A549 (cell line): ENCODE measurements around the gene GRIK4. TPM values are rescaled to one million over a fixed set of nuclear protein-coding genes. Genes with fewer than 3 reads are reported as not detected.

ENCODE experiments used
- ATAC-seq, 2 experiments: fragments of 200-7000 bp in 1 of 2; fragments of >200 bp in 1 of 2; cut with Nextera tagmentation in 1 of 2; cut with Tn5 transposase in 1 of 2; 3 replicates each; pipeline versions ENCODE4 v1.8.0 to v1.9.1; 2018 to 2020; ENCODE audit warnings: mild to moderate bottlenecking in 1 of 2, moderate library complexity in 1 of 2
- CTCF ChIA-PET: fragments of 300-600 bp; sonication (Branson Sonifier 250); formaldehyde crosslinking; extraction: SDS; loops from one replicate; lab custom pipeline; 2021; ENCODE audit warnings: antibody characterized with exemption, inconsistent platforms; lab: Yijun Ruan, JAX
- POLR2A ChIA-PET: fragments of 350-600 bp; formaldehyde crosslinking; extraction: SDS; loops from one replicate; lab custom pipeline; 2021; ENCODE audit warnings: antibody characterized with exemption, inconsistent platforms; lab: Yijun Ruan, JAX
- DNase-seq, 2 experiments: peaks; one replicate each; pipeline versions ENCODE4 v3.0.0 to v3.0.0-alpha.2; 2011 to 2016; ENCODE audit warnings: low read depth in 1 of 2, low spot score in 1 of 2
- FAIRE-seq: peaks from 2 replicates; lab custom pipeline; 2011; peaks lifted over from hg19 to GRCh38; lab: Jason Lieb, UNC
- H3K27ac ChIP-seq, 2 experiments: fragments of >200 bp; sonication (Bioruptor Twin); formaldehyde crosslinking; 3 replicates each; pipeline ENCODE4 v1.5.1; 2016 to 2017
- H3K4me1 ChIP-seq: fragments of >200 bp; sonication (Bioruptor Twin); formaldehyde crosslinking; 3 replicates; pipeline ENCODE4 v1.6.1; 2016
- H3K4me2 ChIP-seq: fragments of >200 bp; sonication (Bioruptor Twin); formaldehyde crosslinking; 3 replicates; pipeline ENCODE4 v1.6.1; 2016
- H3K4me3 ChIP-seq: fragments of >200 bp; sonication (Bioruptor Twin); formaldehyde crosslinking; 3 replicates; pipeline ENCODE4 v1.5.1; 2016
- H3K9me3 ChIP-seq: fragments of >200 bp; sonication (Bioruptor Twin); formaldehyde crosslinking; 3 replicates; pipeline ENCODE4 v1.6.1; 2016
- BHLHE40 ChIP-seq: IDR thresholded peaks from 2 replicates; pipeline ENCODE4 v1.6.1; 2012; ENCODE audit warnings: low read depth, low read length, inconsistent platforms
- CBX2 ChIP-seq: fragments of 200-600 bp; sonication (generic); IDR thresholded peaks from 2 replicates; pipeline ENCODE4 v1.6.1; 2016; ENCODE audit warnings: low read depth, mild to moderate bottlenecking, borderline replicate concordance
- CBX8 ChIP-seq: fragments of 200-600 bp; sonication (generic); IDR thresholded peaks from 2 replicates; pipeline ENCODE4 v1.6.1; 2016
- E2F6 ChIP-seq: IDR thresholded peaks from 2 replicates; pipeline ENCODE4 v1.6.1; 2012; ENCODE audit warnings: low read depth, borderline replicate concordance
- EHF ChIP-seq: fragments of 250-450 bp; sonication (Bioruptor Pico); IDR thresholded peaks from 2 replicates; pipeline ENCODE4 v1.5.0; 2020; ENCODE audit warnings: mild to moderate bottlenecking
- EP300 ChIP-seq, 2 experiments: fragments of >200 bp; sonication (Bioruptor Twin); formaldehyde crosslinking; IDR thresholded peaks; 2 replicates in 1 of 2; 3 replicates in 1 of 2; pipeline ENCODE4 v1.6.1; 2016 to 2017
- FOXS1 ChIP-seq: fragments of 250-450 bp; sonication (Bioruptor Pico); IDR thresholded peaks from 2 replicates; pipeline ENCODE4 v1.5.0; 2020; ENCODE audit warnings: mild to moderate bottlenecking, moderate library complexity
- GATA3 ChIP-seq: IDR thresholded peaks from 2 replicates; pipeline ENCODE4 v1.6.1; 2012; ENCODE audit warnings: borderline replicate concordance
- HEYL ChIP-seq: fragments of 250-450 bp; sonication (Bioruptor Pico); IDR thresholded peaks from 2 replicates; pipeline ENCODE4 v1.8.0; 2021; ENCODE audit warnings: mild to moderate bottlenecking, moderate library complexity
- HOXA7 ChIP-seq: fragments of 250-450 bp; sonication (Bioruptor Pico); IDR thresholded peaks from 2 replicates; pipeline ENCODE4 v1.5.0; 2020; ENCODE audit warnings: mild to moderate bottlenecking, moderate library complexity
- HOXB13 ChIP-seq: fragments of 250-450 bp; sonication (Bioruptor Pico); IDR thresholded peaks from 2 replicates; pipeline ENCODE4 v1.5.0; 2020; ENCODE audit warnings: low read depth, mild to moderate bottlenecking, moderate library complexity
- JUN ChIP-seq, 2 experiments: fragments of >200 bp; sonication (Bioruptor Twin); formaldehyde crosslinking; IDR thresholded peaks; 2 replicates in 1 of 2; 3 replicates in 1 of 2; pipeline ENCODE4 v1.6.1; 2016 to 2017
- KDM5A ChIP-seq: fragments of 200-600 bp; sonication (generic); IDR thresholded peaks from 2 replicates; pipeline ENCODE4 v1.6.1; 2016; ENCODE audit warnings: antibody characterized with exemption, mild to moderate bottlenecking
- MAX ChIP-seq: IDR thresholded peaks from 2 replicates; pipeline ENCODE4 v1.6.1; 2012
- NR3C1 ChIP-seq: fragments of >200 bp; sonication (Bioruptor Twin); formaldehyde crosslinking; IDR thresholded peaks from 3 replicates; pipeline ENCODE4 v1.6.1; 2017
- PHF8 ChIP-seq: fragments of 200-600 bp; sonication (generic); IDR thresholded peaks from 2 replicates; pipeline ENCODE4 v1.6.1; 2016; ENCODE audit warnings: low read depth, mild to moderate bottlenecking, antibody characterized with exemption, moderate library complexity, borderline replicate concordance
- POLR2A ChIP-seq: IDR thresholded peaks from 2 replicates; pipeline ENCODE4 v1.6.1; 2012; ENCODE audit warnings: mild to moderate bottlenecking, low read length
- POLR2AphosphoS2 ChIP-seq: conservative IDR thresholded peaks from 2 replicates; pipeline ENCODE4 v1.6.1; 2012; ENCODE audit warnings: low read length, improper control_type of control experiment, inconsistent platforms
- RNF2 ChIP-seq: fragments of 200-600 bp; sonication (generic); IDR thresholded peaks from 2 replicates; pipeline ENCODE4 v1.6.1; 2016; ENCODE audit warnings: low read depth, mild to moderate bottlenecking, antibody characterized with exemption, moderate library complexity, borderline replicate concordance
- SMC3 ChIP-seq: fragments of >200 bp; sonication (Bioruptor Twin); formaldehyde crosslinking; IDR thresholded peaks from 3 replicates; pipeline ENCODE4 v1.6.1; 2018; ENCODE audit warnings: inconsistent platforms
- USF2 ChIP-seq: fragments of 450-650 bp; IDR thresholded peaks from 2 replicates; pipeline ENCODE4 v1.6.1; 2014; ENCODE audit warnings: antibody characterized with exemption
- ZFP36 ChIP-seq: fragments of 450-650 bp; IDR thresholded peaks from 2 replicates; pipeline ENCODE4 v1.6.1; 2014; ENCODE audit warnings: borderline replicate concordance; ENCODE audit not compliant: partially characterized antibody
- WGBS: methylation state at CpG from one replicate; pipeline ENCODE4 v1.1.6; 2017; ENCODE audit errors: missing lambda C conversion rate; 5-methylcytosine and 5-hydroxymethylcytosine counted together
- polyA plus RNA-seq, 4 experiments: library from polyadenylated mRNA; depleted of rRNA in 3 of 4; stranded (reverse); fragments of >200 nt; fragmentation: RNase III in 1 of 4; extraction: RNeasy Plus Mini Kit Qiagen cat#74134 plus additional on column Dnase treatment in 1 of 4; gene quantifications; 2 replicates in 3 of 4; 3 replicates in 1 of 4; pipeline ENCODE4 v1.2.3, GENCODE V29; 2011 to 2017

Gene GRIK4
- polyA plus RNA-seq, 2 of the 4 experiments (the other 2 are of a cell fraction) = 0.01 TPM; not detected in 1

- no peak overlapping the region for H3K4me2 ChIP-seq
- FAIRE-seq (no peak), DNase-seq (no peak), ATAC-seq (no peak)
- no peaks in the 10 kb centered on the region for H3K4me1 ChIP-seq
- H3K4me3 ChIP-seq = no peak overlapping the region
- POLR2A ChIA-PET = no interaction called here
- WGBS = 94% methylated on average over 3 of the region's 3 CpGs
- H3K27ac ChIP-seq = no peak overlapping the region
- TF ChIP-seq HEYL (CRISPR knock-in tag) (no peak), JUN (IDR thresholded peaks at IDR 0.05) (no peak), POLR2AphosphoS2 (no peak), FOXS1 (no peak), BHLHE40 (no peak), KDM5A (no peak), CBX8 (no peak), E2F6 (no peak), RNF2 (no peak), ZFP36 (no peak), GATA3 (no peak), HOXB13 (no peak), MAX (no peak)
- CTCF ChIA-PET = no interaction called here
- no peaks in the 10 kb centered on the region for H3K9me3 ChIP-seq
Measured at GRCh38 chr11:120471994-120472393, 39.6 kb upstream of the GRIK4 start.

- POLR2A ChIA-PET = no interaction called here
- Histone ChIP-seq H3K4me3 (no peak overlapping the region), H3K27ac (no peak overlapping the region), H3K4me1 (no peaks in the 10 kb centered on the region), H3K9me3 (no peaks in the 10 kb centered on the region), H3K4me2 (no peak overlapping the region)
- DNase-seq (no peak), ATAC-seq (no peak), FAIRE-seq (no peak)
- WGBS = 82% methylated on average over 2 of the region's 3 CpGs
- TF ChIP-seq EHF (CRISPR knock-in tag) (no peak), PHF8 (no peak), NR3C1 (no peak), CBX8 (no peak), HOXA7 (CRISPR knock-in tag) (no peak), SMC3 (no peak), USF2 (no peak), EP300 (IDR thresholded peaks at IDR 0.05) (no peak), CBX2 (no peak)
- CTCF ChIA-PET = no interaction called here
Measured at GRCh38 chr11:120473503-120473902, 38.0 kb upstream of the GRIK4 start.

- DNase-seq = peak in 1 of 2 experiments; percentile 2
- CTCF ChIA-PET = interaction anchor here (0.6 to 1.7 kb wide), 2 partner anchors 15 to 146 kb away, joined by 4 read pairs; partner anchors contain the start of gene ARHGEF12
- no peak for ATAC-seq
Measured at GRCh38 chr11:120482149-120482548, 29.4 kb upstream of the GRIK4 start.

More at GRCh38 chr11:120482149-120482548, 29.4 kb upstream of the GRIK4 start:
- no peak for FAIRE-seq
- TF ChIP-seq FOXS1 = no peak
- TF ChIP-seq POLR2A = no peak
- TF ChIP-seq MAX = no peak
- TF ChIP-seq HEYL (CRISPR knock-in tag) = no peak
- TF ChIP-seq, all 56 proteins: peak for 0
- POLR2A ChIA-PET = no interaction called here
- H3K9me3 ChIP-seq = no peaks in the 10 kb centered on the region
- WGBS = 70% methylated on average over 6 of the region's 6 CpGs
- no peak overlapping the region for H3K4me3 ChIP-seq
- H3K27ac ChIP-seq = no peak overlapping the region
- no peaks in the 10 kb centered on the region; the same call in 2 of the 3 replicates for H3K4me1 ChIP-seq
- no peak overlapping the region for H3K4me2 ChIP-seq
